NB4 (cell line): Measurements from ENCODE around the gene ZNF317.

ENCODE experiments used
- MYC ChIP-seq: IDR thresholded peaks from 2 replicates; pipeline ENCODE4 v1.6.1; 2011; ENCODE audit warnings: low read depth, low read length
- POLR2A ChIP-seq: IDR thresholded peaks from 2 replicates; pipeline ENCODE4 v1.6.1; 2011; ENCODE audit warnings: mild to moderate bottlenecking; ENCODE audit not compliant: insufficient read length; ENCODE audit errors: extremely low read depth
- TF ChIP-seq, protein P1 (sequence below): IDR thresholded peaks from one replicate; pipeline ENCODE4 v1.5.1; 2012; ENCODE audit warnings: low read depth, low read length
- TF ChIP-seq, protein P2 (sequence below): IDR thresholded peaks from 2 replicates; pipeline ENCODE4 v1.6.1; 2011; ENCODE audit warnings: low read depth, low read length

DNA sequence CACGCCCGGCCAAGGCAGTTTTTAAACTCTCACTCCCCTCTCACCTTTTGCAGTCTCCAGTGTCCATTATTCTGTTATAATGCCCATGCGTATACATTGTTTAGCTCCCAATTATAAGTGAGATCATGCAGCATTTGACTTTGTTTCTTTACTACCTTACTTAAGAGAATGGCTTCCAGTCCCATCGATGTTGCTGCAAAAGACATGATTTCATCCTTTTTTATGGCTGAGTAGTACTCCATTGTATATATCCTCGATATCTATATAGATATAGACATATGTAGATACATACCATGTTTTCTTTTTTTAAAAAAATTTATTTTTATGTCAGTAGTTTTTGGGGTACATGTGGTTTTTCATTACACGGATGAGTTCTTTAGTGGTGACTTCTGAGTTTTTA lies 47.0 kb downstream of the ZNF317 start:
- TF ChIP-seq MYC (no peak), POLR2A (no peak)
- TF ChIP-seq, protein P1, sequence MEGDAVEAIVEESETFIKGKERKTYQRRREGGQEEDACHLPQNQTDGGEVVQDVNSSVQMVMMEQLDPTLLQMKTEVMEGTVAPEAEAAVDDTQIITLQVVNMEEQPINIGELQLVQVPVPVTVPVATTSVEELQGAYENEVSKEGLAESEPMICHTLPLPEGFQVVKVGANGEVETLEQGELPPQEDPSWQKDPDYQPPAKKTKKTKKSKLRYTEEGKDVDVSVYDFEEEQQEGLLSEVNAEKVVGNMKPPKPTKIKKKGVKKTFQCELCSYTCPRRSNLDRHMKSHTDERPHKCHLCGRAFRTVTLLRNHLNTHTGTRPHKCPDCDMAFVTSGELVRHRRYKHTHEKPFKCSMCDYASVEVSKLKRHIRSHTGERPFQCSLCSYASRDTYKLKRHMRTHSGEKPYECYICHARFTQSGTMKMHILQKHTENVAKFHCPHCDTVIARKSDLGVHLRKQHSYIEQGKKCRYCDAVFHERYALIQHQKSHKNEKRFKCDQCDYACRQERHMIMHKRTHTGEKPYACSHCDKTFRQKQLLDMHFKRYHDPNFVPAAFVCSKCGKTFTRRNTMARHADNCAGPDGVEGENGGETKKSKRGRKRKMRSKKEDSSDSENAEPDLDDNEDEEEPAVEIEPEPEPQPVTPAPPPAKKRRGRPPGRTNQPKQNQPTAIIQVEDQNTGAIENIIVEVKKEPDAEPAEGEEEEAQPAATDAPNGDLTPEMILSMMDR = no peak
- TF ChIP-seq, protein P2, sequence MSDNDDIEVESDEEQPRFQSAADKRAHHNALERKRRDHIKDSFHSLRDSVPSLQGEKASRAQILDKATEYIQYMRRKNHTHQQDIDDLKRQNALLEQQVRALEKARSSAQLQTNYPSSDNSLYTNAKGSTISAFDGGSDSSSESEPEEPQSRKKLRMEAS = no peak
